Measurements from ENCODE around the gene TMEM106C.

TMEM106C gene

GRCh38 chr12:48013287-48013686 is 49.9 kb downstream of the TMEM106C start:
- in situ Hi-C loops (cut with MboI; ENCODE audit: low sequenced_read_pairs) = no loop called here

GRCh38 chr12:48015129-48015528 is 51.7 kb downstream of the TMEM106C start:
- in situ Hi-C loops (cut with MboI; ENCODE audit: low sequenced_read_pairs) = no loop called here

GRCh38 chr12:48015954-48016353 is 52.6 kb downstream of the TMEM106C start:
- in situ Hi-C loops (cut with MboI; ENCODE audit: low sequenced_read_pairs) = no loop called here

- in situ Hi-C loops (cut with MboI; ENCODE audit: low sequenced_read_pairs) = no loop called here
Observed at GRCh38 chr12:48016373-48017020, 53.1 kb downstream of the TMEM106C start.

- in situ Hi-C loops (cut with MboI; ENCODE audit: low sequenced_read_pairs) = no loop called here
Observed at GRCh38 chr12:48017496-48017895, 54.1 kb downstream of the TMEM106C start.

GRCh38 chr12:48017921-48018617 is 54.7 kb downstream of the TMEM106C start:
- in situ Hi-C loops (cut with MboI; ENCODE audit: low sequenced_read_pairs) = no loop called here
